Mucosa of gallbladder (tissue), 1 donor: ENCODE data around the gene SEC31A. TPM values are rescaled to one million over a fixed set of nuclear protein-coding genes. Genes with fewer than 3 reads are reported as not detected.
"Not testable (repeated sequence)": the region's sequence is repeated elsewhere in the genome, so short reads cannot be mapped to it uniquely, and the experiment has no call there.

Source experiments
- DNase-seq: peaks from one replicate; pipeline ENCODE4 v3.0.0-alpha.2; 2020; ENCODE audit warnings: low spot score
- total RNA-seq: library from RNA; stranded (reverse); gene quantifications from one replicate; pipeline ENCODE4 v1.2.1, GENCODE V29; 2021
- donor health status: DM: no; HTN: no; CAD: no.

SEC31A gene
- total RNA-seq, 1 donor from 2014 or later: 227 TPM

DNA sequence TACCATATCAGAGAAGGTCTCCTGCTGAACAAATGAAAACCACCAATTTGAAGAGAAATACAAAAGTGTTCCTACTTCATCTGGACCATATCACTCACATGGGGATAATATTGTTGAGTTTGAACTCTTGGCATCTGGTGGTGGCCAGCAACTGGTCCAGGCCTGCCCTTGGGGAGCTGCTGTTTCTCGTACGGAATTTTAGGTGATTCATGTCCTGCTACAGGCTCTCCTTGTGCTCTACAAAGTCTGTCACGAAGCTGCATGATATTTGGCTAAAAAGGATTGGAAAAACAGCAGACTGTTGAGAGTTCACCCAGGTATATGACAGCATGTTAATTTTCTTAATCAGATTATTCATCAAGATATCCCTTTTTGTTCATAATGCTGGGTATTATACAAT, 42.2 kb downstream of the SEC31A start:
- DNase-seq: no peak

DNA sequence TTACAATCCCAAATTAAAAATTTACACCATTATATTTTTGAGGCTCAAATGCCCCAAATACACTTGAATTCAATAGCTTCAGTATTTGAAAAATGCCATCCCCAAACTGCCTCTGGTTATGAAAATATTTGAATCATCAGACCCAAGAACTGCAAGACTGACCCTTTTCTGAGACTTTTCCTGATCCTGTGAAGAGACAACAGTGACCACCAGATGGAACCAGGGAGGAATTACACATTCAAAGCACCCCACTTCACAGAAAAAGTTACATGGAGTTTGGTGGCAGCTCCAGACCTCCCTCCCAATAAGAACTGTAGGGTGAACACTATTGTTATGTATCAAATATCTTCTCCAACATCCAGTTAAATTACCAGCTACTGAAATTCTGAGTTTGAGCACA, 48.4 kb downstream of the SEC31A start:
- DNase-seq: no peak

- DNase-seq: no peak
Measured at GRCh38 chr4:82839624-82840023, 51.3 kb downstream of the SEC31A start.

DNA sequence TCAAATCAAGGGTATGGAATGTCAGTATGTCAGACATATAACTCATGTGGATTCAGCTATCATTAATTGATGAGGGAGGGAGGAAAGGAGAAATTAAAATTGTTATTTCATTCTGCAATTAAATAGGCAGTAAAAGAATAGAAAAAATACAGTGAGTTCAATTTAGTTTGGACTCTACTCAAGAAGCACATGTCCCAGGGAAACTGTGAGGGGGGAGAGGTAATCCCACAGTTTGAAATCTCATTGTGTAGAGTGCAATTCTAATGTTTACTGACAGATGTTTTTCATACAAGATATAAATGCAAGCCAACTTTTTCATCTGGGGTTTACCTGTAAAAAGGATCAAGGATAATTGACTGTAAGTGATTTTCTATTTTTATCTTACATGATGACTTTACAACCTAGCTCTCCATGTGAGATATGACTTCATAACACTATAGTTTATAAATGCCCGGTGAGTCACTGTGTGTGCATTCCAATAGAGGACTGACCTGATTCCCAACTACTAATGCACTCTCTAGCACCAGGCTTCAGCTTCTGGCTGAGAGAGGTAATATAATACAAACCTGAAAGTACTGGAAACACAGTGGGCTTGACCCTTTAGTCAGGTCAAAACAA, 57.1 kb downstream of the SEC31A start:
- DNase-seq: no peak

GRCh38 chr4:82833060-82833459, 57.9 kb downstream of the SEC31A start:
- DNase-seq: not testable (repeated sequence)

- no peak for DNase-seq
Measured at GRCh38 chr4:82825425-82825824, 65.5 kb downstream of the SEC31A start.

- no peak for DNase-seq
Measured at GRCh38 chr4:82823062-82823461, 67.9 kb downstream of the SEC31A start.

DNA sequence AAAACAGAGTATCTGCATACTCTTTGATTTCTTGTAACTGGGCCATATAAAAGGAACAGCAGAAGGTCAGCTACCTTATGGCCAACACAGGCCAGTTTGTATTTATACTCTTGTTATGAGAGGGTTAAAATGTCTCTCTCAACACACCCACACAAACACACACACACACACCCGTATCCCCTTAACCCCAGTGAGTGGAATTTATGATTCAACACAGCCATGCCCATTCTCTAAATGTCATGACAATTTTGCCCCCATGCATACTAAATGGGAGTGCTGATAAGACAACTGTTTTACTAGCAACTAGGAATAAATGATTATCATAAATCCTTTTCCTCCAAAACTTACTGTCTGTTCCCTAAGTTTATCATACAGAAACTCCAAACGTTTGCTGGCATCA, 70.3 kb downstream of the SEC31A start:
- no peak for DNase-seq

GRCh38 chr4:82818664-82819662, 72.0 kb downstream of the SEC31A start:
- no peak for DNase-seq

DNA sequence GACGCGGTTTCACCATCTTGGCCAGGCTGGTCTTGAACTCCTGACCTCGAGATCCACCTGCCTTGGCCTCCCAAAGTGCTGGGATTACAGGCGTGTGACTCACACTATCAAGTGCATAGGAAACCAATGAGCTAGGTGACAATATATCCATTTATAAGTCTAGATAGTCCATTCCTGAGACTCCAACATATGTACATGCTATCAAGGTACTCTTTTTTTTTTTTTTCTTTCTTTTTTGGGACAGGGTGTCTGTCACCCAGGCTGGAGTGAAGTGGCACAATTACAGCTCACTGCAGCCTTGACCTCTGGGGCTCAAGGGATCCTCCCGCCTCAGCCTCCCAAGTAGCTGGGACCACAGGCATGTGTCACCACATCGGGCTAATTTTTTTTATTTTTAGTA, 74.1 kb downstream of the SEC31A start:
- DNase-seq: not testable (repeated sequence)

DNA sequence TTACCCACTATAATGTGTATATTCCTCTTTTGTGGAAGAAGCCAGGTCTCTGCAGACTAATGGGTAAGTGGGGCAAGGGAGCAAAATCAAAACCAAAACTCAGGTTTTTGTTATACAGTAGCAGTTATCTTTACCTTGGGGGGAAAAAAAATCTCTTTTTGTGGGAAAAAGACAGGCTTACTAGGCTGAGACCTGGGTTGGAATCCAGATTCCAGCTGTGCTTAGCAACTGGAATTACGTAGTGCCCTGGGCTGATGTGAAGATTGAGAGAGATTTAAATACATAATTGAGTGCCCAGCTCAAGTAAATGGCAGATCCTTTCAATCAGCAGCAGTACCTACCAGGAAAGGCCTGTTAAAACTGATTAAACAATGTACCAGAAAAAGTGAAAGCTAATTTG, 76.9 kb downstream of the SEC31A start:
- DNase-seq: no peak

GRCh38 chr4:82811838-82812341, 79.1 kb downstream of the SEC31A start:
- DNase-seq: no peak

DNA sequence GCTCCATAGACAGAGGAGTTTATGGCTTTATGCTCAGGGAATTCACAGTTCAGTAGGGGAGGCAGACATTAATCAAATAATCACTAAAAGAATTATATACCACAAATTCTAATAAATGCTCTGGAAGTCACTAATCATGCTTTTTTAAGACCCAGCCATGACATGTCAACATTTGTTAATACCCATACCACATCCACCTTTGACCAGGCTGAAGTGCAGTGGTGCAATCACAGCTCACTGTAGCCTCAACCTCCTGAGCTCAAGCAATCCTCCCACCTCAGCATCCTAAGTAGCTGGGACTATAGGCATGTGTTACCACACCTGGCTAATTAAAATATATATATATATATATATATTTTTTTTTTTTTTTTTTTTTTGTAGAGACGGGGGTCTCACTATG, 79.6 kb downstream of the SEC31A start:
- no peak for DNase-seq

GRCh38 chr4:82810176-82810575, 80.8 kb downstream of the SEC31A start:
- no peak for DNase-seq

GRCh38 chr4:82809619-82810018, 81.3 kb downstream of the SEC31A start:
- DNase-seq: no peak

- DNase-seq: no peak
Measured at GRCh38 chr4:82803746-82804145, 87.2 kb downstream of the SEC31A start.

- no peak for DNase-seq
Measured at GRCh38 chr4:82802911-82803310, 88.0 kb downstream of the SEC31A start.

GRCh38 chr4:82801910-82802521, 88.9 kb downstream of the SEC31A start:
- no peak for DNase-seq

DNA sequence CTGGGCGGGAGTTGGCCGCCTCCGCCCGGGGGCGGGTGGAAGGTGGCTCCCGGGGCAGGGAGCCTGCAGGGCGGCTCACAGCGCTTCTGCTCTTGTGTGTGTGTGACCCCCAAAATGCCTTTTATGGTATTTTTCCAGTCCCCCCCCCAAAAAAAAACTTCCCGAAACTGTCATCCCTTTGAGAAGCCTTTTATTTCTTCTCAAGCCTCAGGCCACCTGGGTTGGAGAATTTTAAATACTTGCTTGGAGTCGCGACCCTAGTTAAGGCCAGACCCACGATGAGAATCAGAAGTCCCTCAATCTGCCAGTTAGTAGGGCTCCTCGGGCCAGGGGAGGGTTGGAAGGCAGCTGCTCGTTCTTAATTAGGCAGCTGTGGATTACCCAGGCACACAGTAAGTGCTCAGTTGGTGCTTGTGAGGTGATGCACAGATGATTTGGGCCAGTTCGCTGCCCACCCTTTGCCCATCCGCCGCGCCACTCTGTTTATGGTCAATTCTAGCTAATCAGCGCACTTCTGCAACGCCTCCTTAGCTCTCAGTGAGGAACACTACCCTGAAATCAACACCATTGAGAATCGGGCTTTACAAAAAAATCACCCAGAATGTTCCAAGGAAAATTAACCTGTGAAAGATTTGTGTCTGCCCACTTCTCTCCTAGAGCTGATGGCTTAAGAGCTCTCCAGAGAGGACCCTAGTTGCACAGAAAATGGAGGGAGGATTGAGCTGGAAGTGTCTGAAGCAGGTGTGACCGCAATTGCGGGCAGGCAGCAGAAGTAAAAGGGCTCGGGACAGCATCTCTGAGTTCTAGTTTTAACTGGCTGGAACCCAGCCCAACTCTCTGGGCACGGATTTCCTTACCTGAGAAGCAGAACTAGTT, 91.7 kb downstream of the SEC31A start:
- DNase-seq: no peak

DNA sequence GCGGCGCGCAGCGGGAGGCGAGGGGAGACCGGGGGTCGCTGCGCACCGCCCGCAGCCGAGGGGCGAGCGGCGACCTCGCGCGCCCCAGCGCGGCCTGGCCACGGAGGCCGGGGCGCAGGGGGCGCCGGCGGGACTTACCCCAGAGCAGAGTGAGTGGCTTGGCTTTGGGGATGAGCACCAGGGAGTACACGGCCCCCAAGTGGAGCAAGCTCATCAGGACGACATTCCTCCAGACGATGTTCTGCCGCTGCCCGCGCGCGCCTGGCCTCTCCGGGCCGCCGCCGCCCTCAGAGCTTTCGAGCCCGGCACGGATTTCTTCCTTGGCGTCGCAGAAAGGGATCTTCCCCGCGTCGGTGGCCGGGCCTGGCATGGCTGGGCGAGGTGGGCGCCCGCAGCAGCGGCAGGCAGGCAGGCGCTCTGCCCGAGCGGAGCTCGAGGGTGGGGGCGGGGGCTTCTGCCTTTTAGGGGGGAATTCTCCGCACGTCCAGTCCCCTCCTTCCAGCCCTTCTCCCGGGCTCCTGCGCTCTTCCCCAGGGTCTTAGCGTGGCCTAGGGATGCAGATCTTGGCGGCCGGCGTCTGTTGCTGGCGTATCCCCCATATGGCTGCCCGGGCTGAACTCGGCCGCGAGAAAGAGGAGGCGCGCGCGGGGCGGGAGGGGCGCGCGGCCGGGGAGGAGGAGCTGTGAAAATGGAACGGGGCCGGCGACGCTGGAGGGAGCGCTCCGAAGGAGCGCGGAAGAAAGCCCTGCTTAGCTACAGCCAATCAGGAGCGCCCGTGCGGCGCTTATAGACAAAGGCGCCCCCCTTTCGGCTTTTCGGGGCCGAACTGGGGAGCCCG, 92.6 kb downstream of the SEC31A start, which contains the start of gene SCD5:
Gene SCD5 (minus strand): TSS at position 629 of the 838 bp plus-strand sequence. CDS start 259 bp downstream, at position 370.
- peak; percentile 63 for DNase-seq
